ENCODE measurements around the gene NACA. TPM values are rescaled to one million over a fixed set of nuclear protein-coding genes. Genes with fewer than 3 reads are reported as not detected.

Gene NACA
- 717 TPM in 2 replicates for total RNA-seq

GRCh38 chr12:56724972-56725722 lies at the start of gene NACA:
NACA (minus strand) TSS chr12:56725299; CDS start chr12:56724521, 778 bp downstream.
- intact Hi-C loops (cut with micrococcal nuclease), result loop anchor here (1.0 to 10.0 kb wide), 17 partner anchors 27 to 1030 kb away; partner anchors contain the start of genes CDK4, DDIT3, DNAJC14 and MARCHF9

DNA sequence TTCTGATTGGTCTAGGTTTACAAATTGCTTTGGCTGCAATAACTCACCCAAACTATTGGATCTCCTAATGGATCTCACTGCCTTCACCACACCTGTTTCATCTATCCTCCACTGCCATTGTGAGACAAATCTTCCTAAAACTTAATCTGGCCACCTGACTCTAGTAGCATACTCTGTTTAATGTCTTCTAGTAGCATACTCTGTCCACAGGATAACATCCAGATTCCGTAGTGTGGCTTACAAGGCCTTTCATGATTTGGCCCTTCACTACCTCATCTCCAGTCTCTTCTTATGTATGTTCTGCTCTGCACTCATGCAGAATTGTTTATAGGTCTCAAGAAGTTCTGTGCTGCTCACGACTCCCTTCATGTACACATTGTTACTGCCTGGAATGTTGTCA lies 48.0 kb upstream of the NACA start:
- intact Hi-C loops (cut with micrococcal nuclease), result no loop called here

- intact Hi-C loops (cut with micrococcal nuclease), result no loop called here
These were observed 47.5 kb upstream of the NACA start for GRCh38 chr12:56772625-56773024.

DNA sequence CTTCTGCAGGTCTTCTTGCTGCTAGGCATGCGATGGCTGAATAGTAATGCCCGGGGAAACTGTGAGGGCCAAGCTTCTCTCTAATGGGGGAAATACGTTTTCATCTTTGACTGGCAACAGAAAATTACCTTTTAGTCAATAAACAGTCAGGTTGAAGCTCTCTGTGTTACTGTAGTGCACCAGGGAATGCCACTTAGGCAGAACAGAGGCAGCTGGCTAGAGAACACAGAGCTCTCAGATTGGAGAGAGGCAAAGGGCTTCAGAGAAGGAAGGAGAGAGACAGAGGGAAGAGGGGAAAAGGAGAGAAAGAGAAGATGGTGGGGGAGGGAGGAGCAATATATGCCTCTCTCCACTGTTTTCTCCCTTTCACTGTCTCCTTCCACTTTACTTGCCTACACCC lies 44.8 kb upstream of the NACA start:
- intact Hi-C loops (cut with micrococcal nuclease), result no loop called here

- intact Hi-C loops (cut with micrococcal nuclease), result no loop called here
These were observed 43.3 kb upstream of the NACA start for GRCh38 chr12:56768424-56768823.

DNA sequence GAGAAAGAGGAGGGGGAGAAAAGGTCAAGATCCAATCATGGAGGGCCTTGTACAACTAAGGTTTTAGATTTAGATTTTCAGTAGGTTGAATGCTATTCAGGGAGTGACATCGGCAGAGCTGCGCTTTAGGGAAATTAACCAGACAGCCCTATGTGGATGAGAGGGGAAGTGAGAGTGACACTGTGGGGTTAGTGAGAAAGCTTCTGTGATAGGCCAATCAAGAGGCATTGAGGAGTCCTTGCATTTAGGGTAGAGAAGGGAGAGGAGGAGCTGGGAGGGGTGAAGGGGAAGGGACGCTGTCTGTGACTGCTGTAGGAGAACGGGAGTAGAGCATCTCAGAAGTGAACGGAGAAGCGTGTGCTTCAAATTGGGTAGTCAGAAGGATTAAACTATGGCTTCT lies 41.4 kb upstream of the NACA start:
- intact Hi-C loops (cut with micrococcal nuclease), result no loop called here

DNA sequence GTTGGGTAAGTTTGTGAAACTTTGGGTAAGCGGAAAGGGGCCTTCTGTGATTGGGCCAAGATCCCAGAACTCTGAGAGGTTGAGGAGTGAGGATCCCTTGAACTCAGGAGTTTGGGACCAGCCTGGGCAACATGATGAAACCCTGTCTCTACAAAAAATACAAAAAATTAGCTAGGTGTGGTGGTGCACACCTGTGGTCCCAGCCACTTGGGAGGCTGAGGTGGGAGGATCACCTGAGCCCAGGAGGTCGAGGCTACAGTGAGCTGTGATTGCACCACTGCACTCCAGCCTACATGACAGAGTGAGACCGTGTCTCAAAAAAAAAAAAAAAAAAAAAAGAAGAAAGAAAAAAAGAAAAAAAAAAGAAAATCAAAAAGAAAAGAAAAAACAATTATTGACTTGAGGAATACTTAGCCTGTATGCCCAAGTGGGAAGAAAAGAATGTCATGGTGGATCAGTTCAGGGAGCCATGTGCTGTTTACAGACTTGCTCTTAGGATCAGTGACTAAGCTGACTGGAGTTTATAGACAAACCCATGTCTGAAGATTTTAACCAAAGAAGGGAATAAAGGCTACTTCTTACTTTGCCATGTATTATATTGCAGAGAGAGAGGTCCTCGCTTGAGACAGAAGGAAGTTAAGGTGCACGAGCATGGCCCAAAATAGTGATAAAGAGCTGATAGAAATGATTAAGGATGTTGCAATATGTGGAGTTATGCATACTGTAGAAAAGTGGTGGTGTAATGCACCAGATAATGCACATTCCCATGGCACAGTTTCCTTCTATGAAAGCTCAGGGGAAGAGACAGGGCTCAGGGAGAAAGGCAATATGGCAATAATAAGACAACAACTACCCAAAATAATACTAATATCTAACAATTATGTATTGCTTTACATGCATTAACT lies 38.9 kb upstream of the NACA start:
- intact Hi-C loops (cut with micrococcal nuclease), result no loop called here

- intact Hi-C loops (cut with micrococcal nuclease), result no loop called here
These were observed 36.7 kb upstream of the NACA start for GRCh38 chr12:56761812-56762211.

DNA sequence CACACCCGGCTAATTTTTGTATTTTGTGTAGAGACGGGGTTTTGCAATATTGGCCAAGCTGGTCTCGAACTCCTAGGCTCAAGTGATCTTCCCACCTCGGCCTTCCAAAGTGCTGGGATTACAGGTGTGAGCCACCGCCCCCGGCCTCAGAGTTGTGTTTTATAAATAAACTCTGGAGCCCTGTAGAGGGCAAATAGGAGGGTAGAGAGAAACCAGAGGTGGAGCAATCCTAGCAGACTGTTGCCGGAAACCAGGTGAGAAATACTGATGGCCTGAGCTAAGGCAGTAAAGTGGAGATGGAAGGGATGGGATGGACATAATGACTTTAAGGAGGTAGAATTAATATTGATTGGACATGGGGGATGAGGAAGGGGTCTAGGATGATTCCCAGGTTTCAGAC lies 35.4 kb upstream of the NACA start:
- intact Hi-C loops (cut with micrococcal nuclease), result no loop called here

DNA sequence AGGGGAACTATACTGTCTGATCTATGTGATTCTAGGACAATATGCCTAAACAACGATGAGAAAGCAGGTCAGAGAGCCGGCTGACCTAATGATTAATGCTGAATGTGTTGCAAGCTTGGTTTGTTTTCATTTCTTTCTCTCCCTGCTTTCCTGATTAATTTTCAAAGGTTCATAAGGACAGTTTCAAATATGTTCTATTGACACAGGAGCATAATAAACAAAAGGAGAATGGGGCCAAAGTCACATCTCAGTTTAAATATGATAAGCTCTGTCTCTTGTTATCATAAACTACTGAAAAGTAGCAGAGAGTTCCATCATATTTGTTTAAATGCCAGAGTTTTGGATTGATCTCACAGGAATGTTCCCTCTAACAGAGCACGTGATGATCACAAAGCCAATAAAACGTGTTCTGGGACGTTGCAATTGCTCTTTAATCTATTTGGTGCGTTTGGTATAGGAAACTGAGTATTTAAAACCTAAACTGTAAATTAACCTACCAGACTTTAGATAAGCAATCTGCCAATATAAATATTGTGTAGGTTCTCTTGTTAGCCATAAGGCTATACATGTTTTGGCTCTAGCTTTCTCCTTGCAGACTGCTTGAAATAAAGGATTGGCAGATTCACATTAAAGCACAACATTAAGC lies 34.3 kb upstream of the NACA start:
- intact Hi-C loops (cut with micrococcal nuclease), result loop anchor here (10.0 kb wide), 1 partner anchor 475 kb away; a partner anchor contains a TSS

GRCh38 chr12:56758728-56759262 lies 33.7 kb upstream of the NACA start:
- intact Hi-C loops (cut with micrococcal nuclease), result loop anchor here (10.0 kb wide), 1 partner anchor 476 kb away; a partner anchor contains a TSS

GRCh38 chr12:56757971-56758370 lies 32.9 kb upstream of the NACA start:
- intact Hi-C loops (cut with micrococcal nuclease), result loop anchor here (1.0 to 10.0 kb wide), 8 partner anchors 79 to 477 kb away; a partner anchor contains a TSS

- intact Hi-C loops (cut with micrococcal nuclease), result loop anchor here (2.0 to 10.0 kb wide), 3 partner anchors 481 to 989 kb away; partner anchors contain the start of gene DDIT3
These were observed 28.5 kb upstream of the NACA start for GRCh38 chr12:56753566-56753965.

DNA sequence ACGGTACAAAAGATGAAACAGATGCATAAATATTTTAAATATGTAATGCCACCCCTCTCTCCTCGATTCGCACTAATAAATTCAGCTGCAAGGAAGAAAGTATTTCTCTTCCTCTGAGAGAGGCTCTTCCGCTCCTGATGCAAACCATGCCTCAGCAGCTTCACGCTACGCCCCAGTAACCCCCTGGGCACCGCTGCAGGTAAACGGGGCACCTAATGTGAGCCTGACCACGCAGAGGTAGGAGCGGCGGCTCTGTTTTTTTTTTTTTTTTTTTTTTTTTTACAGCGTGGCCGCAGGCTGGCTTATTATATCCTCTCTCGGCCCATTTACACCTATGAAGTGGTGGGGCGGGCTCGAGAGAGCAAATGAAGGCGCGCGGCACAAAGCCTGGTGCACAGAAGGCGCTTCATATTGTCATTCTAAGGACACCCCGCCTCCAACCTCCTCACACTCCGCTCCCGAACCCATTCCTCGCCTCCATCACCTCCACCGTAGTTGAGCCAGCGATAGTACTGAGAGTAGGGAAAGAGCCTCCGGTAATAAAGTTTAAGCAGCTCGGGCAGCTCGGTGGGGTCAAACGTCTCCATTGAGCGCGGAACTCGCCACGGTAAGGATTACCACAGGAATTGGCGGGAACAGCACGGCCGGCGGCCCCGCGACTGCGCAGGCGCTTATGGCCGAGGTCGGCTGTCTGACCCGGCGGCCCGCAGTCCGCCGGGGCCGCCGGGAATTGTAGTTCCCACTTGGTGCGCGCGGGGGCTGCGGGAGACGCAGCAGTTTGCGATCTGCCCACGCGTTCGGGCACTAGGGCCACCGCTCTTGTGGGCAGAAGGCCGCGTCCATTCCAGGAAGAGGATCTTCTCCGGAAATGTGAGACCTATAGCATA lies 26.9 kb upstream of the NACA start, which contains the start of gene PRIM1:
PRIM1 (minus strand) TSS at position 612 of the 887 bp plus-strand sequence; CDS start at position 587, 25 bp downstream.
- intact Hi-C loops (cut with micrococcal nuclease), result loop anchor here (1.0 to 10.0 kb wide), 11 partner anchors 27 to 990 kb away; partner anchors contain the start of genes DDIT3, NACA, PTGES3 and STAT2

GRCh38 chr12:56750596-56750995 lies 25.5 kb upstream of the NACA start:
- intact Hi-C loops (cut with micrococcal nuclease), result loop anchor here (5.0 to 10.0 kb wide), 2 partner anchors 484 to 992 kb away; a partner anchor contains a TSS

DNA sequence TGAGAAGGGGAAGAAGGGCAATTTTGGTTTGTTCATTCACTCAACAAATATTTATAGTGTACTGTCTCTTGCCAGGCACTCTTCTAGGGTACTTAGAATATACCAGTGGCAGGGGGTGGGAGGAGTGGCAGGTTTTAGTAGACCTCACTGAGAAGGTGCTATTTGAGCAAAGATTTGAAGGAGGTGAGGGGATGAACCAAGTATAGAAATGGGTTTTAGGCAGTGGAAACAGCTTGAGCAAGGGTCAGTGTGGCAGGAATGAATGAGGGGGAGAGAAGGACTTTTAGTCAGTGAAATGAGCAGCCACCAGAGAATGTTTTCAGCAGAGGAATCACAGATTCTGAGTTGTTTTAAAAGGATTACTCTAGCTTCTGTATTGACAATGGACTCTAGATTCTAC lies 24.8 kb upstream of the NACA start:
- intact Hi-C loops (cut with micrococcal nuclease), result loop anchor here (5.0 to 10.0 kb wide), 2 partner anchors 485 to 992 kb away; a partner anchor contains a TSS

GRCh38 chr12:56749359-56749758 lies 24.3 kb upstream of the NACA start:
- intact Hi-C loops (cut with micrococcal nuclease), result no loop called here

GRCh38 chr12:56728139-56728861 lies 3.2 kb upstream of the NACA start:
- intact Hi-C loops (cut with micrococcal nuclease), result loop anchor here (5.0 to 10.0 kb wide), 2 partner anchors 911 to 1027 kb away; partner anchors contain the start of genes CDK4, MARCHF9, ORMDL2 and SARNP

DNA sequence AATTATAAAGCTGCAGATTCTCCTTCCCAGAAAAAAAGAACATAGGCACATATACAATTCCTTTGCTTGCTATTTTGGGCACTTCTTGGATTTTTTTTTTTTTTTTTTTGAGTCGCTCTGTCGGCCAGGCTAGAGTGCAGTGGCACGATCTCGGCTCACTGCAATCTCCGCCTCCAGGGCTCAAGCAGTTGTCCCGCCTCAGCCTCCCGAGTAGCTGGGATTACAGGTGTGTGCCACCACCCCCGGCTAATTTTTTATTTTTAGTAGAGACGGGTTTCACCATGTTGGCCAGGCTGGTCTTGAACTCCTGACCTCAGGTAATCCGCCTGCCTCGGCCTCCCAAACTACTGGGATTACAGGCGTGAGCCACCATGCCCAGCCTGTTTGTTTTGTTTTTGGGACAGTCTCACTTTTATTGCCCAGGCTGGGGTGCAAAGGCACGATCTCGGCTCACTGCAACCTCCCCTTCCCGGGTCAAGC lies 1.1 kb upstream of the NACA start:
- intact Hi-C loops (cut with micrococcal nuclease), result loop anchor here (5.0 to 10.0 kb wide), 2 partner anchors 909 to 1029 kb away; partner anchors contain the start of genes CDK4, MARCHF9, ORMDL2 and SARNP

All from T-helper 1 cell treated with Interleukin-12 subunit alpha and Interleukin-12 subunit beta and Interleukin-4 antibody, amounts not matched to agents 30 ng/mL and 1 ng/mL, for 36 hours (primary cell).